Colonic mucosa (tissue), 4 donors: ENCODE results near the gene ZMIZ1. TPM values are rescaled to one million over a fixed set of nuclear protein-coding genes. Genes with fewer than 3 reads are reported as not detected.

Experiments
- DNase-seq: peaks from one replicate; pipeline ENCODE4 v3.0.0-alpha.2; 2020
- H3K27ac ChIP-seq: fragments of 200-600 bp; one replicate; pipeline ENCODE4 v1.8.0; 2021
- H3K27me3 ChIP-seq: fragments of 200-600 bp; one replicate; pipeline ENCODE4 v1.8.0; 2021
- H3K36me3 ChIP-seq: fragments of 200-600 bp; one replicate; pipeline ENCODE4 v1.8.0; 2021
- H3K4me1 ChIP-seq: fragments of 200-600 bp; one replicate; pipeline ENCODE4 v1.8.0; 2021; ENCODE audit warnings: mild to moderate bottlenecking
- H3K4me3 ChIP-seq: fragments of 200-600 bp; one replicate; pipeline ENCODE4 v1.8.0; 2021
- H3K9ac ChIP-seq, 2 donors: one replicate each; pipeline ENCODE4 v1.7.0; 2013; ENCODE audit warnings: control low read depth in 2 of 2, low read depth in 2 of 2, low read length in 2 of 2
- H3K9me3 ChIP-seq: fragments of 200-600 bp; one replicate; pipeline ENCODE4 v1.8.0; 2021
- CTCF ChIP-seq: fragments of 200-600 bp; IDR thresholded peaks from one replicate; pipeline ENCODE4 v1.8.0; 2022; ENCODE audit warnings: antibody characterized with exemption, mild to moderate bottlenecking
- intact Hi-C: fragments of 100-400 bp; cut with DNase I; formaldehyde crosslinking; loops from one replicate; pipeline ENCODE4 v1.14.1; 2022
- total RNA-seq, 2 donors: library from RNA; stranded (reverse); fragmentation: NEBNext Ultra II Directional in 1 of 2; extraction: Animal tissue kit (Norgen Biotek cat#: 25700) in 1 of 2; gene quantifications; one replicate each; pipeline ENCODE4 v1.2.1, GENCODE V29; 2021
- donor health status: healthy.
- donor health status: DM: no; HTN: no; CAD: no.
- donor health status: DM: no; HTN: no; CAD: no.

ZMIZ1 gene
- total RNA-seq, 2 donors from 2014 or later = 51.0 to 54.0 TPM

- TF ChIP-seq CTCF = no peak
- DNase-seq = peak; percentile 30
- no peak overlapping the region for H3K27ac ChIP-seq
- H3K27me3 ChIP-seq = no peaks in the 10 kb centered on the region
- intact Hi-C loops = no loop called here
- no peak overlapping the region for H3K4me3 ChIP-seq
- no peaks in the 10 kb centered on the region for H3K36me3 ChIP-seq
- no peaks in the 10 kb centered on the region for H3K9me3 ChIP-seq
- no peaks in the 10 kb centered on the region for H3K4me1 ChIP-seq
- no peak overlapping the region for H3K9ac ChIP-seq
Observed at GRCh38 chr10:79021331-79021907, 47.3 kb upstream of the ZMIZ1 start.

GRCh38 chr10:79021948-79022499, 46.7 kb upstream of the ZMIZ1 start:
- no peaks in the 10 kb centered on the region for H3K4me1 ChIP-seq
- H3K9me3 ChIP-seq = no peaks in the 10 kb centered on the region
- H3K27ac ChIP-seq = no peak overlapping the region
- no peaks in the 10 kb centered on the region for H3K27me3 ChIP-seq
- no peak overlapping the region for H3K4me3 ChIP-seq
- H3K9ac ChIP-seq = no peak overlapping the region
- intact Hi-C loops = no loop called here
- DNase-seq = no peak
- no peak for TF ChIP-seq CTCF
- H3K36me3 ChIP-seq = no peaks in the 10 kb centered on the region

GRCh38 chr10:79022565-79023230, 46.1 kb upstream of the ZMIZ1 start:
- DNase-seq = no peak
- no peak for TF ChIP-seq CTCF
- no peak overlapping the region for H3K27ac ChIP-seq
- H3K27me3 ChIP-seq = no peaks in the 10 kb centered on the region
- H3K36me3 ChIP-seq = no peaks in the 10 kb centered on the region
- no peaks in the 10 kb centered on the region for H3K4me1 ChIP-seq
- intact Hi-C loops = no loop called here
- H3K9ac ChIP-seq = no peak overlapping the region
- no peak overlapping the region for H3K4me3 ChIP-seq
- H3K9me3 ChIP-seq = no peaks in the 10 kb centered on the region

GRCh38 chr10:79023240-79024162, 45.3 kb upstream of the ZMIZ1 start:
- TF ChIP-seq CTCF = no peak
- DNase-seq = no peak
- Histone ChIP-seq H3K4me3 (no peak overlapping the region), H3K27ac (no peak overlapping the region), H3K36me3 (no peaks in the 10 kb centered on the region), H3K9me3 (no peaks in the 10 kb centered on the region), H3K4me1 (no peaks in the 10 kb centered on the region), H3K27me3 (no peaks in the 10 kb centered on the region), H3K9ac (no peak overlapping the region)
- intact Hi-C loops = no loop called here

- no peak for TF ChIP-seq CTCF
- no peaks in the 10 kb centered on the region for H3K36me3 ChIP-seq
- intact Hi-C loops = no loop called here
- no peak overlapping the region for H3K9ac ChIP-seq
- H3K27me3 ChIP-seq = no peaks in the 10 kb centered on the region
- no peak for DNase-seq
- no peaks in the 10 kb centered on the region for H3K4me1 ChIP-seq
- no peak overlapping the region for H3K4me3 ChIP-seq
- no peak overlapping the region for H3K27ac ChIP-seq
- no peaks in the 10 kb centered on the region for H3K9me3 ChIP-seq
Observed at GRCh38 chr10:79024296-79024695, 44.5 kb upstream of the ZMIZ1 start.
